PC-3 (cell line): ENCODE results near the gene STPG3. TPM values are rescaled to one million over a fixed set of nuclear protein-coding genes. Genes with fewer than 3 reads are reported as not detected.

Source experiments
- ATAC-seq: fragments of 200-7000 bp; cut with Tn5 transposase; 2 replicates; pipeline ENCODE4 v1.9.1; 2020; ENCODE audit warnings: mild to moderate bottlenecking, moderate library complexity
- BruUV-seq: library from RNA; stranded (reverse); fragments of 400-500 nt; replicated peaks from 2 replicates; lab custom pipeline; 2021; lab: Mats Ljungman, UMichigan
- CTCF ChIA-PET: fragments of 300-600 bp; sonication (Branson Sonifier 250); formaldehyde crosslinking; loops from one replicate; lab custom pipeline; 2022; ENCODE audit warnings: antibody characterized with exemption; lab: Charles Lee
- POLR2A ChIA-PET: fragments of 300-600 bp; sonication (Branson Sonifier 250); formaldehyde crosslinking; loops from one replicate; lab custom pipeline; 2022; ENCODE audit warnings: antibody characterized with exemption; ENCODE audit not compliant: unreplicated experiment; lab: Charles Lee
- DNase-seq: peaks from one replicate; pipeline ENCODE4 v3.0.0-alpha.2; 2015
- H2AFZ ChIP-seq: fragments of 300-600 bp; sonication (generic); 2 replicates; pipeline ENCODE4 v1.6.0; 2016; ENCODE audit warnings: antibody characterized with exemption, low read length
- H3F3A ChIP-seq: fragments of 300-600 bp; sonication (generic); one replicate; pipeline ENCODE4 v1.6.0; 2017; ENCODE audit warnings: antibody characterized with exemption, low read length, control low read depth, mild to moderate bottlenecking; ENCODE audit not compliant: unreplicated experiment
- H3K27ac ChIP-seq: fragments of 300-600 bp; sonication (generic); 2 replicates; pipeline ENCODE4 v1.5.1; 2016; ENCODE audit warnings: mild to moderate bottlenecking, low read length
- H3K27me3 ChIP-seq: fragments of 300-600 bp; sonication (generic); 2 replicates; pipeline ENCODE4 v1.6.1; 2016; ENCODE audit warnings: low read length, mixed read lengths
- H3K36me3 ChIP-seq: fragments of 300-600 bp; sonication (generic); 2 replicates; pipeline ENCODE4 v1.6.1; 2016; ENCODE audit warnings: low read depth, mixed run types, low read length, mixed read lengths
- H3K4me1 ChIP-seq: fragments of 300-600 bp; sonication (generic); 2 replicates; pipeline ENCODE4 v1.5.1; 2016; ENCODE audit warnings: low read length; ENCODE audit not compliant: insufficient read depth
- H3K4me2 ChIP-seq: fragments of 300-600 bp; sonication (generic); 2 replicates; pipeline ENCODE4 v1.6.0; 2016; ENCODE audit warnings: low read length
- H3K4me3 ChIP-seq: fragments of 300-600 bp; sonication (generic); 2 replicates; pipeline ENCODE4 v1.5.1; 2016; ENCODE audit warnings: mild to moderate bottlenecking, low read length, mixed read lengths
- H3K79me2 ChIP-seq: fragments of 300-600 bp; sonication (generic); 2 replicates; pipeline ENCODE4 v1.6.1; 2017; ENCODE audit warnings: low read length, mixed read lengths
- H3K9ac ChIP-seq: fragments of 300-600 bp; sonication (generic); 2 replicates; pipeline ENCODE4 v1.6.0; 2016; ENCODE audit warnings: mild to moderate bottlenecking, low read length
- H3K9me2 ChIP-seq: fragments of 300-600 bp; sonication (generic); replicated peaks from 2 replicates; pipeline ENCODE4 v1.6.1; 2016; ENCODE audit warnings: mixed run types, low read length, mixed read lengths
- H3K9me3 ChIP-seq: fragments of 300-600 bp; sonication (generic); 2 replicates; pipeline ENCODE4 v1.6.1; 2016; ENCODE audit warnings: low read length, mixed read lengths
- H4K20me1 ChIP-seq: fragments of 300-600 bp; sonication (generic); 2 replicates; pipeline ENCODE4 v1.6.1; 2016; ENCODE audit warnings: low read length, mixed read lengths
- CTCF ChIP-seq: fragments of 300-600 bp; sonication (generic); conservative IDR thresholded peaks from 2 replicates; pipeline ENCODE4 v1.5.1; 2017; ENCODE audit warnings: antibody characterized with exemption, low read depth, mild to moderate bottlenecking, low read length
- EZH2 ChIP-seq: fragments of 300-600 bp; sonication (generic); IDR thresholded peaks from one replicate; pipeline ENCODE4 v1.6.1; 2017; ENCODE audit warnings: antibody characterized with exemption, mild to moderate bottlenecking, low read length; ENCODE audit not compliant: unreplicated experiment
- EZH2phosphoT487 ChIP-seq: fragments of 300-600 bp; sonication (generic); IDR thresholded peaks from 2 replicates; pipeline ENCODE4 v1.6.1; 2018; ENCODE audit warnings: mild to moderate bottlenecking, antibody characterized with exemption, low read length, borderline replicate concordance
- intact Hi-C: fragments of 100-400 bp; cut with micrococcal nuclease; formaldehyde crosslinking; loops from 2 replicates; pipeline ENCODE4 v1.9.0; 2023
- total RNA-seq: library from RNA; depleted of rRNA; stranded (reverse); fragments of >200 nt; gene quantifications from 2 replicates; pipeline ENCODE4 v1.2.3, GENCODE V29; 2014

STPG3 gene
- total RNA-seq, 1 experiment from 2014 or later: not detected

GRCh38 chr9:137273611-137274320 is 22.7 kb downstream of the STPG3 start:
- Histone ChIP-seq H3K36me3 (no peaks in the 10 kb centered on the region), H2AFZ (no peak overlapping the region), H3K27ac (no peak overlapping the region), H3K9me2 (no peaks in the 10 kb centered on the region), H3K9ac (no peak overlapping the region), H3F3A (no peaks in the 10 kb centered on the region), H3K4me3 (no peak overlapping the region), H3K79me2 (peaks cover 9% of the 10 kb centered on the region), H3K27me3 (no peaks in the 10 kb centered on the region), H4K20me1 (no peaks in the 10 kb centered on the region), H3K4me2 (no peak overlapping the region), H3K4me1 (peaks cover 17% of the 10 kb centered on the region), H3K9me3 (no peaks in the 10 kb centered on the region)
- no peak for ATAC-seq
- intact Hi-C loops: no loop called here
- CTCF ChIA-PET: interaction anchor here (0.5 kb wide), 1 partner anchor 25 kb away, joined by 6 read pairs; no protein-coding TSS in a partner anchor
- BruUV-seq: no TSS peak
- no peak for DNase-seq
- POLR2A ChIA-PET: no interaction called here
- TF ChIP-seq EZH2phosphoT487 (no peak), EZH2 (no peak), CTCF (no peak)

- Histone ChIP-seq H4K20me1 (no peaks in the 10 kb centered on the region), H3K4me2 (no peak overlapping the region), H3K27ac (no peak overlapping the region), H3K9me2 (no peaks in the 10 kb centered on the region), H3F3A (no peaks in the 10 kb centered on the region), H3K79me2 (peaks cover 19% of the 10 kb centered on the region), H3K27me3 (no peaks in the 10 kb centered on the region), H3K9ac (no peak overlapping the region), H2AFZ (no peak overlapping the region), H3K36me3 (no peaks in the 10 kb centered on the region), H3K4me3 (no peak overlapping the region), H3K9me3 (no peaks in the 10 kb centered on the region), H3K4me1 (peaks cover 17% of the 10 kb centered on the region)
- TF ChIP-seq EZH2 (no peak), CTCF (no peak), EZH2phosphoT487 (no peak)
- DNase-seq: no peak
- ATAC-seq: no peak
- ChIA-PET CTCF (no interaction called here), POLR2A (no interaction called here)
- intact Hi-C loops: no loop called here
- BruUV-seq: no TSS peak
These were observed 24.1 kb downstream of the STPG3 start for GRCh38 chr9:137275203-137275587.
